NCI-H1105 (cell line): ENCODE measurements around the gene ZBTB45.

Experiments used
- DNase-seq: peaks from one replicate; lab custom pipeline; 2025; lab: John Stamatoyannopoulos, UW

Gene ZBTB45

GRCh38 chr19:58538257-58539168, 18.9 kb upstream of the ZBTB45 start:
- DNase-seq: no peak

- DNase-seq: no peak
These were observed 17.5 kb upstream of the ZBTB45 start for GRCh38 chr19:58536852-58537798.

GRCh38 chr19:58535857-58536256, 16.2 kb upstream of the ZBTB45 start:
- no peak for DNase-seq

DNA sequence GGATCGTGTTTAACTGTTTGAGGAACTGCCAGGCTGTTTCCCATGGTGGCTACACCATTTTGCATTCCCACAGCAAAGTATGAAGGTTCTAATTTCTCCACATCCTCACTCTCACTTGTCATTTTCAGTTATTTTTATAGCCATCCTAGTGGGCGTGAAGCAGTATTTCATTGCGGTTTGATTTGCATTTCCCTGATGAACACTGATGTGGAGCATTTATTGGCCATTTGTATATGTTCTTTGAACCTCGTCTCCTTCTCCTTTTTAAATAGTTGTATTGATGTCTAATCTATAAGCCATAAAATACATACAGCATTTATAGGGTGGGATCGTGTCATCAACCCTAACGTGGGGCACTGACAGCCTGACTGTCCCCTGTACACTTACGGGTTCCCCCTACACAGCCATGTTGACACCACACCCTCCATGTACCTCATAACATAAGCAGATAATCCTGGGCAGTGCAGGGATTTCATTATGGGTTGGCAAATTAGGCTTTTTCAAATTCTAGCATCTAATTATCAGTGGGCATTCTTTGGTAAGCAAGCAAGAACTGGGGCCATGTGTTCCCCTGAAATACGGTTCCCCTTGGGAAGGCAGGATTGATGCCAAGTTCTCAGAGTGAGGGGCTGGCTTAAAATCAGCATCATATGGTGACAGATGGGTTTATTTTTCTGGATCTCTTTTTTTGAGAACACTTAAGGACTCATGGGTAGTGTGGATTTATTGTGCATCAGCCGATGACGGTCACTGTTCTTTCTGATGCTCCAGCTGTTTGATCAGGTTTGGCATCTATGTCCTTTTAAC, 11.6 kb upstream of the ZBTB45 start:
- no peak for DNase-seq

DNA sequence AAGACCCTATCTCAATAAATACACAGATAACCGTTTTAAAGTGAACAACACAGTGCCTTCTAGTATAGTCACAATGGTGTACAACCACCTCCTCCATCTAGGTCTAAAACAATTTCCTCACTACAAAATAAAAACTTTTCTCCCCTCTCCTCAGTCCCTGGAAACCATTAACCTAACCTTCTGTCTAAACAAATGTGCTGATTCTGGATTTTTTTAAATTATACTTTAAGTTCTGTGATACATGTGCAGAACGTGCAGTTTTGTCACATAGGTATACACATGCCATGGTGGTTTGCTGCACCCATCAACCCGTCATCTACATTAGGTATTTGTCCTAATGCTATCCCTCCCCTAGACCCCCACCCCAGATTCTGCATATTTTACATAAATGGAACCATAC, 9.8 kb upstream of the ZBTB45 start:
- DNase-seq: no peak

DNA sequence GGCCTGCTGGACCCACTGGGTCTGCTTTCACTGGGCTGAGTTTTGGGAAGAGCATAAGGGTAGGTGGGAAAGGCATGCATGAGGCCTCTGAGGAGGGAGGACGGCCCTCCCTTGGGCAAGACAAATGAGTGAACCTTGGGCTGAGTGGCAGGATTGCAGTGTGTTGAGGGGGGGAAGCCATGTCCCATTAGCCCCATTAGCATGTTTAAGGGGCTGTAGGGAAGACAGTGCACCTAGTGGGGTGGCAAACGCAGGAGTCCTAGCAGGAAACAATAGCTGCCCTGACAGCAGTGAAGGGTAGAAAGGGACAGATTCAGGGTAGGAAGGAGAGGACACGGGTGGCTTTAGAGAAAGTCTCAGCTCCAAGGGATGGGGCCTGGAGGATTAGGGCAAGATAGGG, 3.1 kb upstream of the ZBTB45 start:
- no peak for DNase-seq

DNA sequence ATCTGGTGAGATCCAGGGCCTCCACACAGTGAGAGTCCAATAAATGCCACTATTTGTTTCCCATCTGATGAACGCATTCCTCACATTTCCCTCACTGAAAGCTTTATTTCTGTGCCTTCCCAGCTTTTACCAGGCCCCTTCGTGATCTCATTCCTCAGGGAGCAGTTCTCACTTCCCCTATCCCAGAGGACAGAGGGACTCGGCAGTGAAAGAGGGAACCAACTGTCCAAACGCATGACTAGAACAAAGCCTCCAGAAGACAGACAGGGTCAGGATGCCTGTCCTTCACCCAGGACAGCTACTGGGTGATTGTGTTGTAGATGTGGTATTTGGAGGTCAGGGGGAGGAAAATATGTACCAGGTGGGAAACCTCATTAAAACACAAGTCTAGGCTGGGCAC, 2.0 kb upstream of the ZBTB45 start:
- DNase-seq: no peak

DNA sequence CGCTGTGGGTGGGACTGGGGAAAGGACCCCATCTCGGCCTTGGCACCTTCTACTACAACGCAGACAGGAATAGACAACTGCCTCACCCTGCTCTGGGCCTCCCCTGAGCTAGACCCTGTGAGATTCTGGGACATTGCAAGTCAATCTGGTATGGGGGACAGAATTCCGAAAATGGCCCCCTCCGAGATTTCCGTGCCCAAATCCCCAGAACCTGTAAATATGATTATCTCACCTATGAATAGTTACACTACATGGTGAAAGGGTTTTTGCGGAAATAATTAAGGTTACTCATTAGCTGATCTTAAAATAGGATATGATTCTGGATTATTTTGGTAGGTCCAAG, 618 bp upstream of the ZBTB45 start:
- no peak for DNase-seq

DNA sequence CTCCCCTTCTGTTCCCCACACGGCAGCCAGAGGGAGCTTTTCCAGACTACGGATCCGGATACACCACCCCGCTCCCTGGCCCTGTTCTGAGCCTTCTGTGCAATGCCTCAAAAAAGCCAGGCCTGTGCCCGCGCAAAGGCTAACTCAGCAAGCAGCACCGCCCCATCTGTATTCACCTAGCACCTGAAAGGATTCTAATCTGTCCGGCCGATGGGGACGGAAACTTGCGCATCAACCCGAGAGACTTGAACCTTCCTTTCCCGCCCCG, 589 bp downstream of the ZBTB45 start:
- DNase-seq: peak; percentile 32

GRCh38 chr19:58518256-58519086, 1.1 kb downstream of the ZBTB45 start:
- DNase-seq: no peak

GRCh38 chr19:58516964-58517833, 2.4 kb downstream of the ZBTB45 start:
- DNase-seq: no peak

GRCh38 chr19:58516246-58516836, 3.3 kb downstream of the ZBTB45 start:
- DNase-seq: no peak

DNA sequence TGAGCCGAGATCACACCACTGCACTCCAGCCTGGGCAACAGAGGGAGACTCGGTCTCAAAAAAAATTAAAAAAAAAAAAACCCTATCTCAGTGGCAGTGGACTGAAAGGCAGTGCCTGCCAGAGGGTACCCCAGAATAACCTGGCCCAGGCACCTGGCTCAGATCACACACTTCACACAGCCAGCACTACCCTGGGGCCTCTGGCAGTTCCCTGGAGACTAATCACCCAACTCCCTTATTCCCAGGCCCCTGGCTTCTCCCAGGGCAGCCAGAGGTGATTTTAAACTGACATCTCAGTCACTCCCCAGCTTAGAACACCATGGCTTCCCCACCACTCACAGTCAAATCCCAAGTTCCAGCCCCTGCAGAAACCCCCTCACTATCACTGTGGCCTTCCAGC, 4.4 kb downstream of the ZBTB45 start:
- no peak for DNase-seq

DNA sequence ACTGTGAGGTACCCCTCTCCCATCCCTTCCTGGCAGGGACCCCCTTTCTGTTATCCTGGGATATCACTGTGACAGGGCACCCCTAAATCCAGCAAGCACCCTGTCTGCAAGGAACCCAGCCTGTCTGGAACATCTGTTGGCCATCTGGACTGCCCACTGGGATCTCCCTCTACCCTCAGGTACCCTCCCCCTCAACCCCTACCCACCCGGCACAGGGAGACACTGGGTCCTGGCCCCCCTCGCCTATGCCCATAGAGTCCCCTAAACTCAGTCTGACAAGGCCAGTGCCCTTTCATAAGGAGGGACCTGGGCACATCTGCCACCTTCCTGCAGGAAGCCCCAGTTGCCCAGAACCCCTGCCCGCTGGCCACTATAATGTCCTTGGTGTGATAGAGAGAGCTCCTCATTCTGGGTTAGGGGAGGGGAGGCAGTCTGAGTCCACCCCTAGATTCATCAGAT, 5.0 kb downstream of the ZBTB45 start:
- DNase-seq: no peak

DNA sequence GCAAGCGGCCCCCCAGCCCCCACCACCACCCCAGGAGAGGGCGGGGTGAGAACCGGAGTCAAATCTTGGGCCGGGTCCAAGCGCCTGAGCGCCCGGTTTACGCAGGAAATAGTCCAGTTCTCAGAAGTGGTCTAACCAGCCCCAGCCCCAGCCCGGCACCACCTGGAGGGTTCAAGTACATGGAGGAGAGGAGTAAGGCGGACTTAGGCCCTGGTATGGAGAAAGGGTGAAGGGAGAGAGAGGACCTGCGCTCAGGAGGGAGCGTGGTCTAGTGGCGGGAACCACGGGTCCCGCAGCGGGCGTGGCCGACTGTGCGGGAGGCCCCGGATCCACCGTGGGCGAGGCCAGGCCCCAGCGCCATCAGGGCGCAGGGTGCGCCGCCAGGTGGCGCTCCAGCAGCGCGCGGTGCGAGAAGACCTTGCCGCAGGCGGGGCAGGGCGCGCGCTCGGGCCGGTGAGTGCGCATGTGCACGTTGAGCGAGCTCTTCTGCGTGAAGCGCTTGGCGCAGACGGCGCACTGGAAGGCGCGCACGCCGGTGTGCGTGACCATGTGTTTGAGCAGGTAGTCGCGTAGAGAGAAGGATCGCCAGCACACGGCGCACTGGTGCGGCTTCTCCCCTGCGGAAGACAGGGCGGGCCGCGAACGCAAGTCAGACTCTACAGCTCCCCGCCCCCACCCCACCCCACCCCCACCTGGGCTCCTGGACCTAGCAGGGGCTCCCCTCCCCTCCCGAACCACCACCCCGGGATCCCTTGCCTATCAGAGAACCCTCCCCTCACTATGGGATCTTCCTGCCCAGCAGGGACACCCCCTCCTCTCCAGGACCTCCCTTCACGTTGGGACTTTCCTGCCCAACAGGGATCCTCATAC, 5.7 kb downstream of the ZBTB45 start:
- DNase-seq: peak; percentile 88

DNA sequence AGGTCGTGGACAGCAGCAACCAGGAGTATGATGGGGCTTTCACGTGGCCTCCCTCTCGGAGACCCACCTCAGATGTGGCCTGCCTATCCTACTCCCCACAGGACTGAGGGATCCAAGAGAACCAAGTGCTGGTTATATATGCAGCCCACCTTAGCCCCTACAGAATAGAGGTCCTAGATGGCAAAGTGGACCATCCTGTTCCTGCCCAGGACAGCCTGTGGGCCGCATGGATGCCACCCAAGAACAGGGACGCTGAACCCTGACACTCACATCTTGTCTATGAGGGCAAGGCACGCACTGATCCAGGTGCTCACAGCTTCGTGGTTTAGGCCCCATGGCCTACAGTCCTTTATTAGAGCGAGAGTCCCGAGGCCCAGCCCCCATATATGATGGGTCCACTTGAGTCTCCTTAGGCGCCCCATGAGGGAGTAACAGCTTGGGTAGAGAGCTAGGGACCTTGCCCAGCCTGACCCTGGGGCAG, 6.4 kb downstream of the ZBTB45 start:
- no peak for DNase-seq

DNA sequence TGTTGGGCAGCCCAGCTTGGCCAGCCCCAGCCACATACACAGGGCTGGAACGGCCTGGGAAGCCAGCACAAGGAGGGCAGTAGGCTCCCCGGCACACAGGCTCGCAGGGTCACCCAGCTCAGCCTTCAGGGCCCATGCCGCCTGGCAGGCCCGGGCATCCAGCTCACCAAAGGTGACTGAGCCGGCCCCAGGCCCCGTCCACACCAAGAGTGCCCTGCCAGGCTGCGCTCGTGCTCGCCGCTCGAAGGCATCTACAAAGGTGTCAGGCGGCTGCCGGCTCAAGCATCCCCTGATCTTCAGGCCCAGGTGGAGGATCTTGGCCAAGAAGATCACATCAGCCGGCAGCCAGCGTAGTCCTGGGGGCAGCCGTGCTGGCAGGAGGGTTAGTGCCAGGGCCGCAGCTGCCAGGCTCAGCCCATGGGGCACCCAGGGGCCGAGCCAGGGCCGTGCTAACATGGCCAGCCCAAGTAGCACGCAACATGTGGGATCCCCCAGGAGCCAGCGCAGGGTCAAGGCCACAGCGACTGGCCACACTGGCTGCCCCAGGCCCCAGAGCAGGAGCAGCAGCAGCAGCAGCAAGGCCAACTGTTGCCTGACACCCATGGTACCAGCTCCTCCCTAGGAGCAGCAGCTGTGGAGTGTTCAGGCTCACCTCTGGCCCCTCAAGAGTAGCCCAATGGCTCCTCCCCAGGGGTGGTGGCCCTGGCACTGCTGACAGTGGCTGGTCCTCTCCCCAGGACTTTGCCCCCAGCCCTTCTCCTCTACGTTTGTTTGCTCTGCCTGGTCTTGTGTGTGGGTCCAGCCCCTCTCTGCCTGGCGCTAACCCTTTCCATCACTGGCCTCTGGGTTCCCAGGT, 8.0 kb downstream of the ZBTB45 start, which contains the start of gene SLC27A5:
SLC27A5 (minus strand) TSS at position 640 of the 856 bp plus-strand sequence; CDS start at position 603, 37 bp downstream.
- no peak for DNase-seq
